ENCODE results near the gene SND1.

Gene SND1

DNA sequence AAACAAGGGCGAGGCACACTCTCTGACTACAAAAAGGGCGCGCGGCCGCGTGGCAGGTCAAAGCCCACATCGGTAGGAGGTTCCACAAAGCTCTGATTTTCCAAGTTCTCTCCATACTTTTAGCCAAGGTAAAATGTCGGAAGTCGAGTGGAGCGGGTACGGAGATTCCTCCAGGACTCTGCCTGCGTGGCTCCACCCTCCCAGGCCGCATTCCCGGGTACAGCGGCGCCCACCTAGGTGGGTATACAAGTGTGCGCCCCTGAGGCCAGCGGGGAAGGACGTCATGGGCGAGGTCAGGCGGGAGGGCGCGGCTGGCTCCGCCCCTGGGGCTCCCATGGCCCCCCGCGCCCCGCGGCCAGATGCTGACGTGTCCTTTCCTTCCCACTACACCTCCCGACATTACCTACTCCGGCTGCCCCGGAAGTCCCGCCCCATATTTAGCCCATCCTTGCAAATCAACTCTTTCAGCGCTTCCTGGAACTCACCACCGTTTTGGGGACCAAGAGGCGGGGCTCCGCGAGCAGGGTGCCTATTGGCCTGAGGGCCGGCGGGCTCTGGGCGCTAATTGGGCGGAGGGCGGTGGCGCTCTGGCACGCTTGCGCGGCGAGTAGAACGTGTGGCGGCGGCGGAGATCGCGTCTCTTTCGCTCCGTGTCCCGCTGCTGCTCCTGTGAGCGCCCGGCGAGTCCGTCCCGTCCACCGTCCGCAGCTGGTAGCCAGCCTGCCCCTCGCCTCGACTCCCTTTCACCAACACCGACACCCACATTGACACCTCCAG lies at the start of gene SND1:
Gene SND1, plus strand, starts transcription at position 639 of the 777 bp plus-strand sequence. CDS start 180 bp downstream, outside the sequence.
- FAIRE-seq (no peak), DNase-seq (ENCODE audit: low spot score) (peak; percentile 94)

DNA sequence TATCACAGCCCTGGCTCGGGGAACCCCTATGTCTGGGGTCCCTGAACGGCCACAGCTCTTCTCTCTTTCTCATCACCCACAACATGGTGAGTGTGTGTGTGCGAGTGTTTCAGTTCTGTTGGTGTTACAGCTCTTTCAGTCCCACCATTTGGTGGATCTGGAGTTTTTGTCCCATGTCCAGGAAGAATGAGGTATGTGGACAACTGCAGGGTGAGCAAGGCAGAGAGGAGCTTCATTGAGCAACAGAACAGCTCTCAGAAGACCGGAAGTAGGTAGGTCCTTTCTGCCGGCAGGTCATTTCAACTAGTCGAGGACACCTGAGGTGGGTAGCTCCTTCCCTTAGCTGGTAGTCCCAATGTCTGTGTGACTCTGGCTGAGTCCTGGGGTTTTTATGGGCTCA lies 43.5 kb upstream of the SND1 start:
- FAIRE-seq = no peak
- no peak for DNase-seq (ENCODE audit: low spot score)

DNA sequence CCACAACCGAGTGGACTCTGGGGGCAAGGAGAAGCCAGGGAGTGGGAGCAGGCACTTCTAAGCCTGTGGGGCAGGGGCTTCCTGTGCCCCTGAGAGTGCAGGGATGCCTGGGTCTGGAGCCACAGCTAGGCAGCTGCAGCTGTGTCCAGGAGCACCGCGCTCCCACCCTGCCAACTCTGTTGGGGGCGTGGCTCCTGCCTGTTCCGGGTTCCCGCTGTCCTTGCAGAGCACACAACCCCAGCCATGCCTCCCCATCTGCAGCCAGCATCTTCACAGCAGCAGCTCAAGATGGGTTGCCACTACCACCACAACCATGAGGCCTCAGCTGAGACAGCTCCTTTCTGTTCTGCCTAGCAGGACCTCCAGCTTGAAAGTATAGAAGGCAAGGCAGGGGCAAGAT lies 42.7 kb upstream of the SND1 start:
- DNase-seq (ENCODE audit: low spot score) = no peak
- FAIRE-seq = no peak

DNA sequence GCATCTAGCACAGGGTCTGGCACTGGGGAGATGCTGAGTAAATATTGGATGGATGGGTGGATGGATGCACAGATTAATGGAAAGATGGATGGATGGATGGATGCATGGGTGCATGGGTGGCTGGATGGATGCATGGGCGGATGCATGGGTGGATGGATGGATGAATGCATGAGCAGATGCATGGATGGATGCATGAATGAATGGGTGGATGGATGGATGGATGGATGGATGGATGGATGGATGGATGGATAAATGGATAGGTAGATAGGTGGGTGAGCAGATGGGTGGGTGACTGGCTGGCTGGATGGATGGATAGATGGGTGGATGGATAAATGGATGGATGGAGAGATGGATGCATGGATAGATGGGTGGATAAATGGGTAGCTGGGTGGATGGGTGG lies 39.7 kb upstream of the SND1 start:
- DNase-seq (ENCODE audit: low spot score) (no peak), FAIRE-seq (no peak)

DNA sequence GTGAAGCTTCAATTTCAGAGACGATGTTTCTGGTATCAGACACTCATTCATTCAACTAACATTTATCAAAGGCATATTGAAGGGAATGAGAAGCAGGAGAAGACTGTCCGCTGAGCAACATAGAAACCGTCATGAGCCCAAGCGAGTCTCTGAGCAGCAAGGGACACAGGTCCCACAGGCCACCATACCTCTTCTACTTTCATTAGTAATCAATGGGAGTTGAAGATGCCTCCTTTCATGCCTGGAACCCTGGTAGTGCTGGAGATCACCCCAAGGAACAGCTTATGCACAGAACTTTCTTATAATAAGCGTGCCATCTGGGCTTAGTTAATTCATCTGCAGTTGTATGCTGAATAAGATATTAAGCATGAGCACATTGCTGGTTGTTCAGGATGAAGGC lies 35.3 kb upstream of the SND1 start:
- no peak for DNase-seq (ENCODE audit: low spot score)
- no peak for FAIRE-seq

DNA sequence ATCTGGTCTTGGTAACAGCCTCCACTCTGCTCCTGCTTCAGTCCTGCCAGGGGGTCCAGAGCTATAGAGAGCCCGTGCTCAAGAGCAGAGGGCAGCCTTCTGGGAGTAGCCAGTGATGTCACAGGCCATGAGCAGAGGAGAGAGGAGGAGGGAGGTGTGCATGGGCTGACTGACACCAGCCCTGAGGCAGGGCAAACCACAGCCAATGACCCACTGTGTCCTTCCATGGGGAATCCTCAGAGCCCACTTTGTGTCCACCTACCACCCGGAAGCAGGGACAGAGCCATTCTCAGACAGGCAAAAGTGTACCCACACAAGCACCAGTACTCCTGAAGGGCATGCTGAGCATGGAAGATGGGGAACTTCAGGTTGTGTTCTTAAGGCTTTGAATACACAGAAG lies 34.0 kb upstream of the SND1 start, which contains the start of gene PAX4:
Gene PAX4, minus strand, starts transcription at position 101 of the 400 bp plus-strand sequence. CDS start 2,214 bp downstream, outside the sequence.
- DNase-seq (ENCODE audit: low spot score) (no peak), FAIRE-seq (no peak)

DNA sequence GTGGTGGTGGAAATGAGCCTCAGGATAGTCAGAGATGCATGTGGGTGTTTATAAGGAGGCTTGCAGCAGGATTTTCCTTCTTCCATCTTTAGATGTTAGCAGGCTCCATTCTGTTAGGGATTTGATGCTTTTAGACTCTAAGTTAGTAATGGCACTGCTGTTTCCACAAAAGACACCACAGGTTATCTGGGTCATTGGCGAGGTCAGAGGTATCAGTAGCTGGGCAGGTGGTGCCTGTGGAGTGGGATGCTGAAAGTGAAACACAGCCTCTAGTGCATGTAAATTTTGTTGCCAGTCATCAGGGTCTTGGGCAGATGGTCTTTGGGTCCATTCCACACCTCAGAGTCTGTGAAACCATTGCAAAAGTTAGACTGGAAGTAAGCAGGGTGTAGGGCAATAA lies 33.2 kb upstream of the SND1 start:
- no peak for FAIRE-seq
- no peak for DNase-seq (ENCODE audit: low spot score)

DNA sequence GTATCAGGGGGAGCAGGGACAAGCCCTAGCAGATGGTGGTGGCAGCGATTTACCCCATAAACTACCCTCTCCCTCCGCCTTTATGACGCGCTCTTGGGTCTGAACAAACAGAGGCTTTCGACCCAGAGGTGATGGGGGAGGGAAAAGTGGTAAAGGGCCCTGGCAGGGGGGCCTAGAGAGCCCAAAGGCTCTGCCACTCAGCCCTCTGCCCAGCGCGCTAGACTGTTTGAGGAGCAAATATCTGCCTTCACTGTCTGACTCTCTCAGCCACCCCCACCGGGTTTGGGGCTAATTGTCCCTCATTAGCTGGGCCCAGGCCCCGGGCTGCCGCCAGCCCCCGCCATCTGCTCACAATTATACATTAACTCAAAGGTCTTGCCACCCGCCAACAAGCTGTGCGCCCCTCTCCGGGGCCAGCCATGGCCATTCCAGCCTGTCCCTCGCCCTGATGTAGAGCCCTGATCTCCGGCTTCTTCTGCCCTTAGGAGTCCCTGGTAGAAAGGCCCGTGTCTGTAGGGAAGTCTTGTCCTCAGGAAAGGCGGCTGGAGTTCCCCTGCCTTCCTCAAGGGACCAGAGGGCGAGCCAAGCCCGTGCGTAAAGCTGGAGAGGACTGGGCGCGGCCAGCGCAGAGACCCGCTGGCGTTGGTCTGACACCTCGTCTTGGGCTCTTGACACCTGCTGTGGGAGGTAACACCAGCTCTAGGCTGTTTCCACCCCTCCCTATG lies 32.2 kb upstream of the SND1 start:
- FAIRE-seq = no peak
- DNase-seq (ENCODE audit: low spot score) = no peak

DNA sequence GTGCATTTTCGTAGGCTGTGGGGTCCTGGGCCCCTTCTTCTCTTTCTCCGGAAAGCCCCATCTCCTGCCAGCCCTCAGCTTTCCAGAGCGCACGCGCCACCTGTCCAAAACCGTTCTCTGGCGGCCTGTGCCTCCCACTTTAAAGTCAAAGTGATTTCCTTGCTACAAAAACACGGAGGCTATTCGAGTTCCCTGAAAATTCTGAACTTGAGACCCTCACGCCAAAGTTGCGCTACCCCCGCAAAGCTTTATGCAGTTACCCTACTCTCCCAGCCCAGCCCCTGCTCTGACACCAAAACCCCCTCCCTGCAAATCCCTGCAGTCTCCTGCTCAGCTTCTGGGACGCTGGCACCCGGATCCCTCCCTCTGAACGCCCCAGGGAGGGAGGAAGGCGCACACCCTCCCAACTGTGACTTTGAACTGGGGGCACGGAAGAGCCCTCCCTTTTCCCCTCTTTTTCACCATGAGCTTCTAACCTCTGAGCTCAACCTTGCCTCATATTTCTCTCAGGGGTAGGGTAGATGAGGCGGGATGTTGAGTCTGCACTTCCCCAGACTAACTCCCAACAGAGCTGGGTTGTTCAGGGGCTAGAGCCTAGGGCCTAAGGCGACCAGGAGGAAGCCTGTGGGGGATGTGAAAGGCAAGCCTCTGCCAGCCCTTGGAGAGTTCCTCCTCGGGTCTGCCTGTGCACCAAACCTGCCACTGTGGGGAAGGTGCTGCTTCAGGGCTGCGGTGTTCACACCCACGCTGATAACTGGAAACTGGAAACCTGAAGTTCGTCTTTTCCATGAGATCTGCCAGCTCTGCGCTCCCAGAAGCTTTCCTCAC lies 31.4 kb upstream of the SND1 start:
- FAIRE-seq (no peak), DNase-seq (ENCODE audit: low spot score) (no peak)

DNA sequence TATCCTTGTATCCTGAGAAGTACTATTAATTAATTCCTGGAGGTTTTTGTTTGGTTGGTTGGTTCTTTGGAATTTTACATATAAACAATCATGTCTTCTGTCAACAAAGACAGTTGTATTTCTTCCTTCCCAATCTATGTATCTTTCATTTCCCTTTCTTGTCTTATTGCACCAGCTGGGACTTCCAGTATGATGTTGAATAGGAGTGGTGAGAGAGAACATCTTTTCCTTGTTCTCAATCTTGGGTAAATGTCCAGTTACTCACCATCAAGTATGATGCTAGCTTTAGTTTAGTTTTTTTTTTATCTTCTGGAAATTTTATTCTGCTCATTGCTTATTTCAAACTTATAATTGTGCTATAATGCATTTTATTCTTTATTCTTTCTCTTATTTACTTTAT lies 26.7 kb upstream of the SND1 start:
- FAIRE-seq = no peak
- no peak for DNase-seq (ENCODE audit: low spot score)

DNA sequence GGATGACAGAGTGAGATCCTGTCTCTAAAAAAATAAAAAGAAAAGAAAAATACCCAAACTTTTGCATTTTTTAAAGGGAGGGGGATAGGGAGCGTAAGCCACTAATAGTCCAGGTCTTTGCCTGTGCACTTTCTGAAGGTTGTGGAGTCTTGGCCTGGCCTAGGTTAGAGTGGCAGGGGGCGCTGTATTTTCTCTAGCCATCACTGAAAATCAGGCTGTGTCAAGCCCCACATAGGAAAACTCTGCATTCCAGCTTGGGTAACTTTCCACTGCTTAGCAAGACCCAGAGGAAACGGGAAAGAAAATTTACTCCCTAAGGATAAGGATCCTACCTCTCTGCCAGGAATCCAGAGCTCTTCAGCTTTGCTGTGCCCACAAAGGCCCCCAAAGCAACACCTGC lies 23.5 kb upstream of the SND1 start:
- FAIRE-seq (no peak), DNase-seq (ENCODE audit: low spot score) (no peak)

DNA sequence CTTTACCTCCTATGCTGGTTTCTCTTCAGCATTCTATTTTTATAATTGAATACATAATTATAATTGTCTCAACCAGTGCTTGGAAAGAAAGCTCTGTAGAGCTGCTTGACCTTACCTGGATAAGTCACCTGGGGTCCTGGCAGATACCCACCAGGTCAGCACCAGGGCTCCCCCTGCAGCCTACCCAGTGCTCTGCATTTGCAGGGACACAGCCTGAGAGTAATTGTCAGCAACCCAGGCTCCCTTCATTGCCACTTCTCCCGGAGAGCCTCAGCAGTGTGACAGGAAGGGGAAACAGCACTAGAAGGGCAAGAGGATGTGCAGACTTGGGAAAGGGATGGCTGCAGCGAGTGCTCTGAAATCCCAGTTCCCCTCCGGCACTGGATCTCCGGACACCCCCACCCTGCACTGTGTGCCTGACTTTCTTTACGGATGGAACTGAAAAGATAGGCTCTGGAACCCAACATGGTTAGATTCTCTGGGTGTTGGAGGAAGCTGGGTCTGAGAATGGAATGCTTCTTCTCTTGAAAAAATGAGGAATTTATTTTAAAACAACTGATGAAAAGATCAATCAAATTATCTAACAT lies 22.6 kb upstream of the SND1 start:
- FAIRE-seq (no peak), DNase-seq (ENCODE audit: low spot score) (peak; percentile 20)

DNA sequence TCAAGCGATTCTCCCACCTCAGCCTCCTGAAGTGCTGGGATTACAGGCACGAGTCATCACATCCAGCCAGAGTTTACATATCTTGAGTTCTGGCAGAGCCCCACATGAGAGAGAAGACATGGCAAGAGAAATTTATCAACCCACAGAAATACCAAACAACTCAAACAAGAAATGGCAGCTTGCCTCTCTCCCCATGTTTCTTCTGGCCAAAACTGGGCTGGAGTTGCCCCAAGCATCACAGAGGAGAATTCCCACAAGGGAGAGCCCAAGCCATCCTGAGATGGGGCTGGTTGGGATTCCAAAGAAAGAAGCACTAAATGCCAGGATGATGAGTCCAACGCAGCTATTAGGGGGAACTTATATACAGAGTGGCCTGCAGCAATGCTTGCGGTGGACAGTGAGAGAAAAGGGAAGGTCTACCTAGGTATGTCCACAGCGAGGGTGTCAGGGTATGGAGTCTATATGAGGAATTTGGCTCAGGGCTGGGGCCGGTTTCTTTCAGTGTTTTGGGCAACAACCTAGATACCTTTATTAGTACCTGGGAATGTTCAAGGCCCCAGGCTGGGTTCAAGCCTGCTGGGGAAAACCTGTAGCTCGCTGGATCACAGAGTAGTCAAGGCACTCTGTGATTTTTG lies 19.6 kb upstream of the SND1 start:
- DNase-seq (ENCODE audit: low spot score) (no peak), FAIRE-seq (no peak)

DNA sequence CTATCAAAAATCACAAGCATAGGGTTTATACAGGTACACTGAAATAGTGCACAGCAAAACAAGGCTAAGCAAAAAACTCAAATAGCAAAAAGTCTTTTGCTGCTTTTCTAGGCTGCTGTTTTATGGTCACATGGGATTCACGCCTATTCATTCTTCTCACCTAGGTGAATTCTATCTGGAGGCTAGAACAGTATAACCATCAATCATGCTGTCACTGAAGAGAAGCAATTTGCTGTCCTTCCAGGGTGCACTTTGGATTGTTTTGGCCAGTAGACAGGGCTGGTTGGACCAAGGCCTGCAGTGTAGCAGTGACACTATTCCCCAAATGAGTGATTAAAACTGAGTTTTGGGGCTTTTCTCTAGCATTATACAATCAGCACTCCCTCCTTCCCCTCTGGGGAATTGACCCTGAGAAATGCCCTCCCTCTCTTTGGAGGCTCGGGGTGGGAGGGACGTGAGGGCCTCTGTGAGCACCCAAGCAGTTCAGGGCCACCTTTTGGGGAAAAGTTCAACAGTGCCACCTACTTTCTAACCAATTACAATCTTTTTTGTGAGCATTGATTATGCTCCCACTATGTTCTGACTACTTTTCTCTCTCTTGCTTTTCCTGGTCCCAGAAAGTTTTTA lies 16.2 kb upstream of the SND1 start:
- no peak for FAIRE-seq
- DNase-seq (ENCODE audit: low spot score) = no peak

DNA sequence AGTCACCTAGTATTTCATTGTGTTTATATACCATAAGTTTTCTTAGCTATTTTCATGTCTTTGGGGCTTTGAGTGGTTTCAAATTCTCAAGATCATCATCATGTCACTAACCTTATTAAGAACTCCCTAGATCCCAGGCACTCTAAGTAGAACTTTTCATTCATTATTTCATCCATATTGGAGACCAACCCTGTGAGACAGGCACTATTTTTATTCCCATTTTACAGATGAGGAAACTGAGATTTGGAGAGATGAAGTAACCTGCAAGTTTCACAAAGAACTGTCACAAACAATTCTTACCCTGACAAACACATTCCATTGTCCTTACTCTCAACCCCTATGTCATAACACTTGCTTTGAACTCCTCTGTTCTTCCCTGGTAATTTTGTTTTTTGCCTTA lies 13.8 kb upstream of the SND1 start:
- FAIRE-seq = no peak
- DNase-seq (ENCODE audit: low spot score) = no peak

DNA sequence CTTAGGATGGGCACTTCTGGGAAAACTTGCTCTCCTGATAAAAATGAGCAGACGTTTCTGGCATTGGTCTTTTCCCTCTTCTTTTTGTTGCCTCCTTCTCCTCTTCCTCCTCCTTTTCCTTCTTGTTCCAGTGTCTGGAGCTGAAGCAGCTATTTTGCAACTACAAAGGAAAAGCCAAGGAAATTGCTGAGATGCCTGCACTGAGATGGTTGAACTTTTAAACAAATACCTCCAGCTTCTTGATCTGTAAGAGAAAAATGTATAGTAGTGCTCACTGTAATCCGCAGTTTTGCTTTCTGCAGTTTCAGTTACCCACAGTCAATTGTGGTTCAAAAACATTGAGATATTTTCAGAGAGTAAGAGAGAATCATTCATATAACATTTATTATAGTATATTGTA lies 7.5 kb upstream of the SND1 start:
- FAIRE-seq (no peak), DNase-seq (ENCODE audit: low spot score) (no peak)

DNA sequence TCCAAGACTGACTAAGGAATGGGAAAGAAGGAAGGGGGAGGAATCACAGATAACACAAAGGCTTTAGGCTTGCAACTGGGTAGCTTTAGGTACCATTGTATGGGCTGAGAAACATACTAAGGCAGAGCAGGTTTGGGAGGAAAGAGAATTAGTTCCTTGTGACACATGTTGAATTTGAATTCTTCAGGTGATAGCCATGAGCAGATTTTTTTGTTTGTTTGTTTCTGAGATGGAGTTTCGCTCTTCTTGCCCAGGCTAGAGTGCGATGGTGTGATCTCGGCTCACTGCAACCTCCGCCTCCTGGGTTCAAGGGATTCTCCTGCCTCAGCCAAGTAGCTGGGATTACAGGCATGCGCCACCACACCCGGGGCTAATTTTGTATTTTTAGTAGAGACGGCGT lies 4.4 kb upstream of the SND1 start:
- FAIRE-seq (no peak), DNase-seq (ENCODE audit: low spot score) (no peak)

DNA sequence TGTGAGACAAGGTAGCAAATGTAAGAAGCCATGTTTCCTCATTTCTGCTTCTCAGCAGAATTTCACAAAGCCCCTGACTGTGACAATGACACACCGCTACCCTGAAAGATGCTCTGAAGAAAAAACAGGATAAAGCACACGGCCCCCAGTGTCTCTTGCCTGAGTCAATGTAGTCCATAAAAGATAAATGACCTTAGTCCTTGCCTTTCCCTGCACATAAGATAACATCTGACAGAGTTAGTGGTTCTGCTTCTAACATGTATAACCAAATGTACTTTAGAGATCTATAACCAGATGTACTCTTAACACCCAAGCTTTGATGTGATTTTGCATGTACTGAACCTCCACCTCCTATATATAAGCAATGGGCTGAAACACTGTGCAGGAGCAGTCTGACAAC lies 3.0 kb upstream of the SND1 start:
- FAIRE-seq (no peak), DNase-seq (ENCODE audit: low spot score) (no peak)

DNA sequence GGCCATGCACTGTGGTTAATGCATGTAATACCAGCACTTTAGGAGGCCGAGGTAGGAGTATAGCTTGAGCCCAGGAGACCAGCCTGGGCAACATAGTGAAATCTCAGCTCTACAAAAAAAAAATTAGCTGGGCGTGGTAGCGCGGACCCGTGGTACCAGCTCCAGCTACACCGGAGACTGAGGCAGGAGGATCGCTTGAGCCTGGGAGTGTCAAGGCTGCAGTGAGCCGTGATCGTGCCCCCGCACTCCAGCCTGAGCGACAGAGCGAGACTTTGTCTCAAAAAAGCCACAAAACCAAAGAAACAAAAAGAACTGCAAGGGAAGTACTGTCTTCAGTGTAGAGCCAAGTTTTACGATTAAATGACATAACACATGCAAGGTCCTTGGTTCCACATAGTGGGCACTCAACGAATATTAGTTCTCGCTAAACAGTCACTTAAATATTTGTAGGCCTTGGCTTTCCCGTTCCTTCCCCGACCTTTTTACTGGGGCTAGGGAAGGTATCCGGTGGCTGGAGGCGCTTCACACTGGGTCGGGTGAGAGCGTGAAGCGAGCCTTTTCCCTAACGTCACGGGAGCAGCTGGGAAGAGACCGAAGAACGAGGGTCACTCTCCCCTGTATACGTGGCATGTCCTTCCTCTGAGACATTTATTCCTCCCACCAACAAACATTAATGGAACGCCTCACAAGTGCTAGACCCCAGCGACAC lies 993 bp upstream of the SND1 start:
- FAIRE-seq (no peak), DNase-seq (ENCODE audit: low spot score) (peak; percentile 18)

Measured in urothelium cell line (cell line).